HepG2 (cell line): ENCODE measurements around the gene C1orf226. TPM values are rescaled to one million over a fixed set of nuclear protein-coding genes. Genes with fewer than 3 reads are reported as not detected.

Experiments
- ATAC-seq: fragments of 200-7000 bp; cut with Tn5 transposase; 3 replicates; pipeline ENCODE4 v1.9.1; 2020; ENCODE audit warnings: mild to moderate bottlenecking, moderate library complexity
- BruUV-seq: library from RNA; stranded (reverse); fragments of 400-500 nt; replicated peaks from 2 replicates; lab custom pipeline; 2021; lab: Mats Ljungman, UMichigan
- CTCF ChIA-PET: fragments of 300-600 bp; formaldehyde crosslinking; extraction: SDS; loops from one replicate; lab custom pipeline; 2021; ENCODE audit warnings: low total read pairs, inconsistent platforms, low intra/inter-chr PET ratio; lab: Yijun Ruan, JAX
- POLR2A ChIA-PET: fragments of 350-600 bp; sonication (Branson Sonifier 250); formaldehyde crosslinking; loops from one replicate; lab custom pipeline; 2020; ENCODE audit warnings: antibody characterized with exemption, inconsistent platforms; lab: Yijun Ruan, JAX
- DNase-seq: peaks from one replicate; pipeline ENCODE4 v3.0.0-alpha.2; 2015; ENCODE audit warnings: low spot score
- FAIRE-seq: peaks from 3 replicates; lab custom pipeline; 2011; peaks lifted over from hg19 to GRCh38; lab: Jason Lieb, UNC
- H2AFZ ChIP-seq: one replicate; pipeline ENCODE4 v1.6.1; 2011; ENCODE audit warnings: low read length, inconsistent platforms
- H3K27ac ChIP-seq: fragments of 300-600 bp; 3 replicates; pipeline ENCODE4 v1.8.0; 2011; ENCODE audit warnings: mixed run types, mild to moderate bottlenecking, mixed read lengths, low read length, inconsistent platforms; ENCODE audit not compliant: insufficient read depth; ENCODE audit errors: extremely low read length
- H3K27me3 ChIP-seq, 2 experiments: fragments of 200-600 bp in 1 of 2; 2 replicates in 1 of 2; 3 replicates in 1 of 2; pipeline versions ENCODE4 v1.6.0 to v1.8.0; 2011; ENCODE audit warnings: low read length in 2 of 2, mild to moderate bottlenecking in 2 of 2, moderate library complexity in 2 of 2, inconsistent platforms in 1 of 2; ENCODE audit not compliant: insufficient read depth in 2 of 2, control insufficient read depth in 1 of 2
- H3K36me3 ChIP-seq, 2 experiments: fragments of 200-600 bp in 1 of 2; replicated peaks in 1 of 2; 2 replicates in 1 of 2; 3 replicates in 1 of 2; pipeline versions ENCODE4 v1.5.1 to v1.8.0; 2011; ENCODE audit warnings: low read length in 2 of 2, inconsistent platforms in 1 of 2; ENCODE audit not compliant: insufficient read depth in 2 of 2, control insufficient read depth in 1 of 2
- H3K4me1 ChIP-seq: 2 replicates; pipeline ENCODE4 v1.5.1; 2012; ENCODE audit warnings: low read length, inconsistent platforms; ENCODE audit not compliant: insufficient read depth
- H3K4me2 ChIP-seq: 2 replicates; pipeline ENCODE4 v1.6.0; 2011; ENCODE audit warnings: low read depth, low read length, inconsistent platforms
- H3K4me3 ChIP-seq, 3 experiments: fragments of 200-600 bp in 1 of 3; sonication (generic), shearing (Covaris generic) in 1 of 3; replicated peaks in 1 of 3; 2 replicates each; pipeline ENCODE4 v1.5.1; 2011 to 2016; ENCODE audit warnings: low read length in 3 of 3, inconsistent platforms in 2 of 3, low read depth in 2 of 3, mild to moderate bottlenecking in 2 of 3, control low read depth in 1 of 3, mixed read lengths in 1 of 3; ENCODE audit not compliant: insufficient read depth in 1 of 3
- H3K79me2 ChIP-seq: one replicate; pipeline ENCODE4 v1.6.1; 2011; ENCODE audit warnings: low read length, inconsistent platforms; ENCODE audit not compliant: insufficient read depth
- H3K9ac ChIP-seq: 2 replicates; pipeline ENCODE4 v1.6.0; 2011; ENCODE audit warnings: mild to moderate bottlenecking, low read depth, low read length, inconsistent platforms; ENCODE audit not compliant: insufficient read depth
- H3K9me3 ChIP-seq: 2 replicates; pipeline ENCODE4 v1.5.1; 2012; ENCODE audit warnings: mild to moderate bottlenecking, low read length
- H4K20me1 ChIP-seq: 2 replicates; pipeline ENCODE4 v1.6.0; 2011; ENCODE audit warnings: inconsistent platforms, mild to moderate bottlenecking, low read length, moderate library complexity; ENCODE audit not compliant: insufficient read depth
- BHLHE40 ChIP-seq: IDR thresholded peaks from 2 replicates; pipeline ENCODE4 v1.6.1; 2011; ENCODE audit warnings: low read length, improper control_type of control experiment
- CCAR2 ChIP-seq: fragments of 200-400 bp; formaldehyde crosslinking; optimal IDR thresholded peaks from 2 replicates; pipeline ENCODE3; 2018; ENCODE audit warnings: low read depth, mild to moderate bottlenecking, low read length, moderate library complexity
- GATA4 ChIP-seq: sonication (generic); IDR thresholded peaks from 2 replicates; pipeline ENCODE4 v1.6.1; 2016; ENCODE audit warnings: antibody characterized with exemption, low read depth, borderline replicate concordance
- ZMAT3 ChIP-seq: sonication (generic); formaldehyde crosslinking; conservative IDR thresholded peaks from 2 replicates; pipeline ENCODE4 v1.7.0; 2021; ENCODE audit warnings: missing genetic modification reagents
- ZNF142 ChIP-seq: sonication (generic); formaldehyde crosslinking; IDR thresholded peaks from 2 replicates; pipeline ENCODE4 v1.4.0; 2020; ENCODE audit warnings: missing genetic modification reagents
- ZNF496 ChIP-seq: sonication (generic); formaldehyde crosslinking; IDR thresholded peaks from 2 replicates; pipeline ENCODE4 v1.8.1; 2023; ENCODE audit warnings: mild to moderate bottlenecking, moderate library complexity, missing genetic modification reagents; ENCODE audit not compliant: insufficient replicate concordance
- ZNF550 ChIP-seq: sonication (generic); formaldehyde crosslinking; IDR thresholded peaks from 2 replicates; pipeline ENCODE4 v1.4.0; 2020; ENCODE audit warnings: mild to moderate bottlenecking, missing genetic modification reagents, borderline replicate concordance
- ZNF703 ChIP-seq: sonication (generic); formaldehyde crosslinking; IDR thresholded peaks from 2 replicates; pipeline ENCODE4 v1.5.1; 2020; ENCODE audit warnings: missing genetic modification reagents, mild to moderate bottlenecking, moderate library complexity, borderline replicate concordance
- ZNF720 ChIP-seq: sonication (generic); formaldehyde crosslinking; IDR thresholded peaks from 2 replicates; pipeline ENCODE4 v1.4.0; 2020; ENCODE audit warnings: missing genetic modification reagents
- WGBS: methylation state at CpG from one replicate; pipeline ENCODE4 v1.1.6; 2017; ENCODE audit warnings: low lambda C conversion rate; 5-methylcytosine and 5-hydroxymethylcytosine counted together
- in situ Hi-C: cut with HindIII; loops from 2 replicates; pipeline ENCODE4 v1.10.0; 2017; ENCODE audit warnings: low pct_unique_long_range_greater_than_20kb; ENCODE audit not compliant: extremely low pct_ligation_motif_present
- intact Hi-C: fragments of 100-400 bp; cut with micrococcal nuclease; formaldehyde crosslinking; loops from one replicate; pipeline ENCODE4 v1.10.0; 2022; ENCODE audit not compliant: unreplicated experiment
- polyA plus RNA-seq, 8 experiments: library from polyadenylated mRNA; depleted of rRNA in 3 of 8; stranded (reverse) in 7 of 8; unstranded in 1 of 8; fragments of >200 nt; fragmentation: Illumina TruSeq in 4 of 8; extraction: Trizol in 4 of 8; gene quantifications; 2 replicates each; pipeline versions ENCODE4 v1.2.1 to v1.2.3, GENCODE V29; 2011 to 2016; ENCODE audit warnings: low read depth in 4 of 8, missing spikeins in 1 of 8, mixed read lengths in 1 of 8; ENCODE audit not compliant: insufficient read depth in 1 of 8
- total RNA-seq, 5 experiments: library from RNA; depleted of rRNA; stranded (reverse); fragments of >200 nt; fragmentation: Illumina TruSeq; extraction: Trizol; gene quantifications; 2 replicates each; pipeline ENCODE4 v1.2.3, GENCODE V29; 2016; ENCODE audit warnings: low read depth in 1 of 5
- TF ChIP-seq, protein P1 (sequence below): sonication (generic); formaldehyde crosslinking; IDR thresholded peaks from 2 replicates; pipeline ENCODE4 v1.4.0; 2020; ENCODE audit warnings: missing genetic modification reagents, borderline replicate concordance
- TF ChIP-seq, protein P2 (sequence below): sonication (generic); formaldehyde crosslinking; IDR thresholded peaks from 2 replicates; pipeline ENCODE4 v1.4.0; 2020; ENCODE audit warnings: mild to moderate bottlenecking, missing genetic modification reagents

The C1orf226 gene
- total and polyA plus RNA-seq, 2 of the 13 experiments (the other 11 are each of a cell fraction or from before 2014, with no cell fraction given) = 4.7 to 4.9 TPM

DNA sequence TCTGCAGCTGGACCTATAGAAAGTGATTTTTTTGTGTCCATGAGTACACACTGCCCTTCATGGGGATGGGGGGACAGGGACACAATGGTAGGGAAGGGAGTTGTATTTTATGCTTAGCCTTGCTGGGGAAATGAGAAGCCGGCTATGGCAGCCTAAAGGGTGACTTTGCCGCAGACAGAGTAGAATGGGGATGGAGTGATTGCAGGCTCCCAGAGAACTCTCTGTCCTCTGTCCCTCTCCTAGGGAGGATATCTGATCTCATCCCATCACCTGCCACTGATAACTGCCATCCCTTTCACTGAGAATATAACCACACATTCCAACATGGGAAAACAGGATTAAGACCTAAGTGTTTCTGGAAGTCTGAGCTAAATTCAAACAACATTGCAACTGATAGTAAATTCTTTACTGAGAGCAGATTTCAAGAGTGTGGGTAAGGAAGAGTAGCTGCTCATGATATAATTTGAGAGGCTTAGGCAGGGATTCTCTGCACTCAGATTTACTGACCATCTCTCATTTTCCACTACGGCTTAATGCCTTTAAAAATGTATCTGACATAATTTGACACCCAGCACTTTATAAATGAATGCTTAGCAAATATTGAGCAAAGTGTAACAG lies 16.5 kb downstream of the C1orf226 start:
- no TSS peak for BruUV-seq
- FAIRE-seq (no peak), ATAC-seq (no peak), DNase-seq (no peak)
- Histone ChIP-seq H2AFZ (no peak overlapping the region), H3K4me3 (no peak overlapping the region), H4K20me1 (no peaks in the 10 kb centered on the region), H3K79me2 (no peaks in the 10 kb centered on the region), H3K27ac (no peak overlapping the region), H3K9me3 (no peaks in the 10 kb centered on the region), H3K4me2 (no peak overlapping the region), H3K36me3 (no peaks in the 10 kb centered on the region), H3K4me1 (no peaks in the 10 kb centered on the region), H3K9ac (no peak overlapping the region), H3K27me3 (no peaks in the 10 kb centered on the region; a peak in 1 of 5 replicates)
- ChIA-PET POLR2A (no interaction called here), CTCF (interaction anchor here (0.7 kb wide), 1 partner anchor 339 kb away, joined by 3 read pairs; no protein-coding TSS in a partner anchor)
- in situ Hi-C loops (no loop called here), intact Hi-C loops (loop anchor here (10.0 kb wide), 1 partner anchor 113 kb away; no protein-coding TSS in a partner anchor)
- TF ChIP-seq, protein P1, sequence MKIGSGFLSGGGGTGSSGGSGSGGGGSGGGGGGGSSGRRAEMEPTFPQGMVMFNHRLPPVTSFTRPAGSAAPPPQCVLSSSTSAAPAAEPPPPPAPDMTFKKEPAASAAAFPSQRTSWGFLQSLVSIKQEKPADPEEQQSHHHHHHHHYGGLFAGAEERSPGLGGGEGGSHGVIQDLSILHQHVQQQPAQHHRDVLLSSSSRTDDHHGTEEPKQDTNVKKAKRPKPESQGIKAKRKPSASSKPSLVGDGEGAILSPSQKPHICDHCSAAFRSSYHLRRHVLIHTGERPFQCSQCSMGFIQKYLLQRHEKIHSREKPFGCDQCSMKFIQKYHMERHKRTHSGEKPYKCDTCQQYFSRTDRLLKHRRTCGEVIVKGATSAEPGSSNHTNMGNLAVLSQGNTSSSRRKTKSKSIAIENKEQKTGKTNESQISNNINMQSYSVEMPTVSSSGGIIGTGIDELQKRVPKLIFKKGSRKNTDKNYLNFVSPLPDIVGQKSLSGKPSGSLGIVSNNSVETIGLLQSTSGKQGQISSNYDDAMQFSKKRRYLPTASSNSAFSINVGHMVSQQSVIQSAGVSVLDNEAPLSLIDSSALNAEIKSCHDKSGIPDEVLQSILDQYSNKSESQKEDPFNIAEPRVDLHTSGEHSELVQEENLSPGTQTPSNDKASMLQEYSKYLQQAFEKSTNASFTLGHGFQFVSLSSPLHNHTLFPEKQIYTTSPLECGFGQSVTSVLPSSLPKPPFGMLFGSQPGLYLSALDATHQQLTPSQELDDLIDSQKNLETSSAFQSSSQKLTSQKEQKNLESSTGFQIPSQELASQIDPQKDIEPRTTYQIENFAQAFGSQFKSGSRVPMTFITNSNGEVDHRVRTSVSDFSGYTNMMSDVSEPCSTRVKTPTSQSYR (CRISPR knock-in tag) = no peak
- TF ChIP-seq ZNF550 (CRISPR knock-in tag) = no peak
- TF ChIP-seq ZMAT3 (CRISPR knock-in tag) = no peak
- no peak for TF ChIP-seq ZNF142 (CRISPR knock-in tag)
- no peak for TF ChIP-seq BHLHE40
- no peak for TF ChIP-seq GATA4
- TF ChIP-seq, protein P2, sequence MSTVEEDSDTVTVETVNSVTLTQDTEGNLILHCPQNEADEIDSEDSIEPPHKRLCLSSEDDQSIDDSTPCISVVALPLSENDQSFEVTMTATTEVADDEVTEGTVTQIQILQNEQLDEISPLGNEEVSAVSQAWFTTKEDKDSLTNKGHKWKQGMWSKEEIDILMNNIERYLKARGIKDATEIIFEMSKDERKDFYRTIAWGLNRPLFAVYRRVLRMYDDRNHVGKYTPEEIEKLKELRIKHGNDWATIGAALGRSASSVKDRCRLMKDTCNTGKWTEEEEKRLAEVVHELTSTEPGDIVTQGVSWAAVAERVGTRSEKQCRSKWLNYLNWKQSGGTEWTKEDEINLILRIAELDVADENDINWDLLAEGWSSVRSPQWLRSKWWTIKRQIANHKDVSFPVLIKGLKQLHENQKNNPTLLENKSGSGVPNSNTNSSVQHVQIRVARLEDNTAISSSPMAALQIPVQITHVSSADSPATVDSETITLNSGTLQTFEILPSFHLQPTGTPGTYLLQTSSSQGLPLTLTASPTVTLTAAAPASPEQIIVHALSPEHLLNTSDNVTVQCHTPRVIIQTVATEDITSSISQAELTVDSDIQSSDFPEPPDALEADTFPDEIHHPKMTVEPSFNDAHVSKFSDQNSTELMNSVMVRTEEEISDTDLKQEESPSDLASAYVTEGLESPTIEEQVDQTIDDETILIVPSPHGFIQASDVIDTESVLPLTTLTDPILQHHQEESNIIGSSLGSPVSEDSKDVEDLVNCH (CRISPR knock-in tag) = no peak
- no peak for TF ChIP-seq ZNF703 (CRISPR knock-in tag)
- no peak for TF ChIP-seq ZNF496 (CRISPR knock-in tag)
- no peak for TF ChIP-seq ZNF720 (CRISPR knock-in tag)
- no peak for TF ChIP-seq CCAR2
- 0% methylated on average over 3 of the region's 3 CpGs for WGBS
